GM21717 (cell line): ENCODE results near the gene KIF3B.
"Not testable (repeated sequence)": the region's sequence is repeated elsewhere in the genome, so short reads cannot be mapped to it uniquely, and the experiment has no call there.

Source experiments
- ATAC-seq: cut with Tn5 transposase; IDR thresholded peaks from one replicate; pipeline ENCODE4 v1.9.1; 2021; ENCODE audit warnings: mild to moderate bottlenecking, moderate library complexity; ENCODE audit not compliant: unreplicated experiment

The KIF3B gene

GRCh38 chr20:32327087-32327681 lies 49.7 kb downstream of the KIF3B start:
- no peak for ATAC-seq

DNA sequence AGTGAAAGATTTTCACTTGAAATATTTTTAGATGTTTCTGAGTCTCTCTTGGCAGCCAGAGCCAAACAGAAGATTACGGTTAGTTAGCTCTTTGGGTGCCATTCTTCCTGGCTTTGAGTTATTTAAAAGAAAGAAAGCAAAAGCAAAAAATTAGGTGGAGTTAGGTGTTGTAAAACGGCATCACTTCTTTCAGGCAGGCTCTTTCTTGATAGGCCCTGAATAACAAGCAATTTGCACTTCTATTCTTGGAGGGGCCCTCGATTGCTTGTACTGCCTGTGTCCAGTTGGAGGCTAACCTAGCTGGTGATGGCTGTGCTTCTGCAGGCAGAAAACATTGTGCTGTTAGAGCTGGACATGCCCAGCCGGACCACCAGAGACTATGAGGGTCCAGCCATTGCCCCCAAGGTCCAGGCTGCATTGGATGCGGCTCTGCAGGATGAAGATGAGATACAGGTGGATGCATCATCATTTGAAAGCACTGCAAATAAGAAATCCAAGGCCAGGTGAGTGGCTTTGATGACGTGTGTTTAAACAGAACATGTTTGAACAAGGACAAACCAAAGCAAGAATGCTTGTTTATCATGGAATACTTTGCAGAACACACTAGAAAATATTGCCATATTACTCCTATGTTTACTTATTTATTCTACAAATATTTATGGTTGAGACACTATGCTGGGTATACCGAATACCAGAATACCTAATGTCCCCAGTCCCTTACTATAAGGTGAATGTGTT lies 52.5 kb downstream of the KIF3B start:
- no peak for ATAC-seq

DNA sequence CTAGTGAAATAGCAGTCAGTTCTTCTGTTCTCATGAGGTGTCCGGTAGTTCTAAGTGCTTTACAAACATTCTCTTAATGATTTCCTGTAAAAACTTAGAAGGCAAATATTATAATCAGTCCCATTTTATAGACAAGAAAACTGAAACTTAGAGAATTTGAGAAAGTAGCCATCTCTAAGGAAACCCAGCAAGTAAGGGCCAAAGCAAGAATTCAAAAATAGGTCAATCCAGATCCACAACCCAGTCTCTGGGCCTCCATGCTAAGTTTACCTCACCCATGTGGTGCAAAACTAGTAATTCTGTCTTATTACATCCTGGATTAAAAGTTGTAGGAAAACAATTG lies 53.1 kb downstream of the KIF3B start:
- no peak for ATAC-seq

- ATAC-seq: peak; percentile 19
Observed at GRCh38 chr20:32332614-32333013, 55.2 kb downstream of the KIF3B start.

GRCh38 chr20:32333181-32333987 lies 55.9 kb downstream of the KIF3B start:
- peak; percentile 60 for ATAC-seq

GRCh38 chr20:32333988-32334885 lies 56.8 kb downstream of the KIF3B start:
- ATAC-seq: peak; percentile 11

- ATAC-seq: no peak
Observed at GRCh38 chr20:32336918-32337347, 59.5 kb downstream of the KIF3B start.

- no peak for ATAC-seq
Observed at GRCh38 chr20:32337937-32338661, 60.6 kb downstream of the KIF3B start.

DNA sequence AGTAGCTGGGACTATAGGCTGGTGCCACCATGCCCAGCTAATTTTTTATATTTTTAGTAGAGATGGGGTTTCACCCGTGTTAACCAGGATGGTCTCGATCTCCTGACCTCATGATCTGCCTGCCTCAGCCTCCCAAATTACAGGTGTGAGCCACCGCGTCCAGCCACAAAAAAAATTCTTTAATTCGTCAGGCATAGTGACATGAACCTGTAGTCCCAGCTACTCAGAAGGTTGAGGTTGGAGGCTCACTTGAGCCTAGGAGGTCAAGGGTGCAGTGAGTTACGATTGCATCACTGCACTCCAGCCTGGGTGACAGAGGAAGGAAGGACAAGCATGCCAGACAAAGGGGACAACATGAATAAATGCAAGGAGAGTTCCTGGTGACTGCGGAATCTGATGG lies 61.2 kb downstream of the KIF3B start:
- no peak for ATAC-seq

DNA sequence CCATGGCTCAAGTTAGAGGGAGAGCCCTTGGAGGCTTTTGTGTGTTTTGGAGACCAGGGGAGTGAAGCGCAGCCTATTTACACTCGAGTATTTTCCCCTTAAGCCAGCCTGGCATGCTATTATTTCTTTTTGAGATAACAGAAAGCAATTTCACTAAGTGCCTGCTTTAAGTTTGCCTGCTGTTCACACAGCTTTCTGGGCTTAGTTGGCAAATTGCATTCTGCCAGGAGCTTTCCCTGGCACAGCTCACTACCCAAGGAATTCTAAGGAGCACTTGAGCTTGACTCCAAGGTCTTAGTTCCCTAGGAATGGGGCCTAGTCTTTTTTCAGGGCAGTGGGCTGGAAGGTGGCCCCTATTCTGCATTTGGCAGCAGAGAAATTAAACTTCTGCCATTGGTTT lies 61.7 kb downstream of the KIF3B start:
- ATAC-seq: no peak

- not testable (repeated sequence) for ATAC-seq
Observed at GRCh38 chr20:32341053-32341452, 63.6 kb downstream of the KIF3B start.

DNA sequence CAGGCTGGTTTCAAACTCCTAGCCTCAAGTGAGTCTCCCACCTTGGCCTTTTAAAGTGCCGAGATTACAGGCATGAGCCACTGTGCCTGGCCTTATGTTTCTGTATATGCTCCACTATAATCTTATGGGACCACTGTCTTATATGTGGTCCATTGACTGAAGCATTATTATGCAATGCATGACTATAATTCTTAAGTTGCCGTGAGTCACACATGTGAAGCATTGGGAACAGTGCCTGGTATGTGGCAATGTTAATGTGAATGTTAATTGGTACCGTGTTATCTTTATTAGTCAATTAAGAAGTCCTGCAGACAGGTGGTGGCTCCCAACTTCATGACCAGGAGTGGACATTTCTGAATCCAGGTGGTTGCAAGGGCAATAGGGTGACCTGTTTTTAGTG lies 66.0 kb downstream of the KIF3B start:
- no peak for ATAC-seq

GRCh38 chr20:32344835-32345506 lies 67.5 kb downstream of the KIF3B start:
- no peak for ATAC-seq

GRCh38 chr20:32348207-32348606 lies 70.8 kb downstream of the KIF3B start:
- no peak for ATAC-seq

- no peak for ATAC-seq
Observed at GRCh38 chr20:32350421-32350820, 73.0 kb downstream of the KIF3B start.

- no peak for ATAC-seq
Observed at GRCh38 chr20:32352121-32352720, 74.8 kb downstream of the KIF3B start.

GRCh38 chr20:32353848-32354496 lies 76.5 kb downstream of the KIF3B start:
- no peak for ATAC-seq

DNA sequence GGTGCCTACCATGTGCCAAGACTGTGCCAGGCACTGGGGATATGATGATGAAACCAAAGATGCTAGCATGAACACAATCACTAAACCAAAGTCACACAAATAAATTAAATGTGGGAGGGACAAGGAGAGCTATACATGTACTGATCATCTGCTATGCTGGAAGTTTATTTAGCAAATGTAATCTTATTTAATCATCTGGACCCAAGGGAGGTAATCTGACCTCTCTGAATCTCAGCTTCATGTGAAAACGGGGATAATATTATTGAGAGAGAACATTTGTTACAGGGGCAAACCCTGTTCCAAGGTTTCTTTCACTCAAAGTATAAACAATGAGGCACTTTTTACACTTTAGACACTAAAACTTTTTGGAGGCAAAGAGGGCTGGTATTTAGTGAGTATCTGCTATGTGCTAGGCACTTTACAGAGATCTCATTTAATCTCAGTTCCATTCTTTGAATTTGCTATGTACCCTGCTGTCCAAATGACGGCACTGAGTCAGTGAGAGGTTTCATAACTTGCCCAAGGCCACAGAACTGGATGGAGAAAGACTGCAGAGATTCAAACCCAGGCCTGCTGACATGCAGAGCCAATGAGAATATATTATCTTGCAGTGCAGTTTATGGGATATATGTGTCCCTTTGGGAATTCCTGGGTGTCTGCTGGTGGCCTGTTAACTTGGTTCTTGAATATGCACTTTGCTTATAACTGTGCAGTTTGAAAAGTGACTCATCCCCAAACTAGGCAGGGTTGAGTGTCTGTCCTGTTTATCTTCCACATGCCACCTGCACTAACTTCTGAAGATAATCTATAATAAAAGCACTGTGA lies 77.4 kb downstream of the KIF3B start:
- no peak for ATAC-seq
